ENCODE results near the gene FAM72A. TPM values are rescaled to one million over a fixed set of nuclear protein-coding genes. Genes with fewer than 3 reads are reported as not detected.

The FAM72A gene
- 2.1 and 2.9 TPM in 2 replicates for total RNA-seq

GRCh38 chr1:206202789-206203363, at the start of gene FAM72A:
FAM72A (minus strand) TSS chr1:206202839; CDS start chr1:206202025, 814 bp downstream.

GRCh38 chr1:206203364-206204158, 922 bp upstream of the FAM72A start, which contains the start of gene SRGAP2:
SRGAP2 (plus strand) TSS chr1:206203541; CDS start chr1:206205971, 2,430 bp downstream.

Other genes with a start within 250 kb of the FAM72A start
- gene RAB7B, start 199.4 kb downstream of the FAM72A start, total RNA-seq = 1.3 and 1.5 TPM in 2 replicates
- not detected in 2 replicates for gene CTSE, start 178.9 kb downstream of the FAM72A start, total RNA-seq
- gene RHEX, start 149.7 kb downstream of the FAM72A start, total RNA-seq = not detected in 2 replicates
- not detected in 2 replicates for gene AVPR1B, start 85.5 kb downstream of the FAM72A start, total RNA-seq
- 48.4 and 82.3 TPM in 2 replicates for gene SRGAP2, start 702 bp upstream of the FAM72A start, total RNA-seq